ENCODE data around the gene TACC2. TPM values are rescaled to one million over a fixed set of nuclear protein-coding genes. Genes with fewer than 3 reads are reported as not detected.

TACC2 gene
- total and polyA plus RNA-seq, 5 experiments from 2014 or later, result not detected

- Mint-ChIP-seq H3K27ac (no peak overlapping the region), H3K27me3 (peaks cover 0 to 22% (median 0%) of the 10 kb centered on the region in 5 donors), H3K9me3 (no peaks in the 10 kb centered on the region), H3K4me1 (peaks cover 9 to 15% (median 10%) of the 10 kb centered on the region in 4 donors), H3K4me3 (no peak overlapping the region), H3K36me3 (no peaks in the 10 kb centered on the region)
- DNase-seq (no peak), ATAC-seq (no peak)
- POLR2A ChIA-PET, result no interaction called here
Observed at GRCh38 chr10:122295451-122295809, 306.5 kb downstream of the TACC2 start.

DNA sequence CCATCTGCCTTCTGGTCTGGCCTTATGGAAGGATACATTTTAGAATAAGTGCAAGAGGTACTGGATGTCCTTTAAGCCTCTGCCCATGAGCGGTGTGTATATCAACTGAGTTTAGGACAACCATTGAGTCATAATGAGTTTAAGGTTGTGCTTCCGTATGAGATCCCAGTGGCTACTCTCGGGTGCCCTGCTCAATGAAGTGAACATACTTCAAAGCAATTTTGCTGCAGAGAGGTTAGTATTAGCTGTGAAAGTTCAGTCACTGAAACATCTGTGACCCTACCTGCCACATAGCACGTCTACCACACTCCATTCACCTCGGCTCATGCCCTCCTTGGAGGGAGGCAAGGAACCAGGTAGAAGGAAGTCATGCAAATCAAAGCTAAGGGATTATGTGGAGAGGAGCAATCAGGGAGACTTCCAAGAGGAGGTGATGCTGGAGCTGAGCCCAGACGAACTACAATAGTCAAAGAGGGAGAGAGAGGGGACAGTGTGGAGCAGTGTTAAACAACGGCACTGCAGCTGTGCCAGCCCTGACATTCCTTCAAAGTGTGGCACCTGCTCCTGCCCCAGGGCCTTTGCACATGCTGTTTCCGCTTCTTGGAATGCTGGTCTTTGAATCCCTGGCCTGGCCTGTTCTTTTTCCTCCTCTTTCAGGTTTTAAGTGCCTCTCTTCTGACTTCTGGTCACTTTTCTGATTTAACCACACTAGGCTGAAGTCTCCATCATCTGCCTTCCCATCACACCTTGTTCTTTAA lies 307.6 kb downstream of the TACC2 start:
- H3K36me3 Mint-ChIP-seq, result no peaks in the 10 kb centered on the region
- peaks cover 0 to 18% (median 3%) of the 10 kb centered on the region in 5 donors for H3K27me3 Mint-ChIP-seq
- peak overlapping the region in 1 of 10 donors; percentile 51 for H3K27ac Mint-ChIP-seq

DNA sequence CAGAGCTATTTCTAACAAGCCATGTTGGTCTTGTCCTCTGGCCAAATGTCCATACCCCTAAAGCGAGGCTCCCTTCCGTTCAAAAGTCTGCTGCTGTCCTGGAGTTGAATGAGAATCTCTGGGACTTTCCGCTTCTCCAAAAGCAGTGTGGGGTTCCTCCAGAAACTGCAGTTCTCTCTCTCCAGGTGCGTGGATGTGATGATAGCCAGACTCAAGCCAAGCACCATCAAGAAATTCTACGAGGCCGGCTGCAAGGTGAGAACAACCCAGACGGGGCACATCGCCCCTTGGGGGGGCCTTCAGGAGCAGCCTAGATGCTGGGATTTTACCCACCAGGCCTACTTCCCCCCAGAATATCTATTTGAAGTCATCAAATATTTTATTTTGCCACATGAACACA lies 308.6 kb downstream of the TACC2 start:
- peaks cover 0 to 18% (median 3%) of the 10 kb centered on the region in 5 donors for H3K27me3 Mint-ChIP-seq

More for the DNA sequence above, 307.6 kb downstream of the TACC2 start:
- no peak for ATAC-seq
- POLR2A ChIA-PET, result no interaction called here
- Mint-ChIP-seq H3K9me3 (no peaks in the 10 kb centered on the region), H3K4me1 (peaks cover 9 to 15% (median 11%) of the 10 kb centered on the region in 4 donors), H3K4me3 (no peak overlapping the region)
- DNase-seq, result peak in 1 of 10 donors; percentile 1

GRCh38 chr10:122298206-122298597 lies 309.2 kb downstream of the TACC2 start:
- H3K27me3 Mint-ChIP-seq, result peaks cover 0 to 18% (median 3%) of the 10 kb centered on the region in 5 donors

More for the DNA sequence above, 308.6 kb downstream of the TACC2 start:
- POLR2A ChIA-PET, result no interaction called here
- ATAC-seq (no peak), DNase-seq (no peak)
- Mint-ChIP-seq H3K36me3 (no peaks in the 10 kb centered on the region), H3K4me1 (peaks cover 9 to 15% (median 11%) of the 10 kb centered on the region in 4 donors), H3K9me3 (no peaks in the 10 kb centered on the region), H3K27ac (no peak overlapping the region), H3K4me3 (no peak overlapping the region)

GRCh38 chr10:122298598-122299301 lies 309.8 kb downstream of the TACC2 start:
- DNase-seq (peak; percentile 29 to 80 (median 56)), ATAC-seq (peak; percentile 83 to 92)
- no peaks in the 10 kb centered on the region for H3K36me3 Mint-ChIP-seq
- H3K27me3 Mint-ChIP-seq, result peaks cover 0 to 18% (median 3%) of the 10 kb centered on the region in 5 donors
- H3K4me3 Mint-ChIP-seq, result peak overlapping the region in 9 of 10 donors; percentile 16 to 70 (median 55)
- peaks cover 9 to 15% (median 11%) of the 10 kb centered on the region in 4 donors for H3K4me1 Mint-ChIP-seq
- H3K9me3 Mint-ChIP-seq, result no peaks in the 10 kb centered on the region
- POLR2A ChIA-PET, result interaction anchor here (0.7 to 1.0 kb wide), 2 partner anchors 31 to 137 kb away, joined by 3 to 4 read pairs; no protein-coding TSS in a partner anchor
- peak overlapping the region in 2 of 10 donors; percentile 28 to 63 for H3K27ac Mint-ChIP-seq

More at GRCh38 chr10:122298206-122298597, 309.2 kb downstream of the TACC2 start:
- POLR2A ChIA-PET, result no interaction called here
- no peak for ATAC-seq
- H3K27ac Mint-ChIP-seq, result peak overlapping the region in 2 of 10 donors; percentile 28 to 63
- no peak for DNase-seq
- H3K4me1 Mint-ChIP-seq, result peaks cover 9 to 15% (median 11%) of the 10 kb centered on the region in 4 donors
- no peaks in the 10 kb centered on the region for H3K9me3 Mint-ChIP-seq
- no peak overlapping the region for H3K4me3 Mint-ChIP-seq
- H3K36me3 Mint-ChIP-seq, result no peaks in the 10 kb centered on the region

DNA sequence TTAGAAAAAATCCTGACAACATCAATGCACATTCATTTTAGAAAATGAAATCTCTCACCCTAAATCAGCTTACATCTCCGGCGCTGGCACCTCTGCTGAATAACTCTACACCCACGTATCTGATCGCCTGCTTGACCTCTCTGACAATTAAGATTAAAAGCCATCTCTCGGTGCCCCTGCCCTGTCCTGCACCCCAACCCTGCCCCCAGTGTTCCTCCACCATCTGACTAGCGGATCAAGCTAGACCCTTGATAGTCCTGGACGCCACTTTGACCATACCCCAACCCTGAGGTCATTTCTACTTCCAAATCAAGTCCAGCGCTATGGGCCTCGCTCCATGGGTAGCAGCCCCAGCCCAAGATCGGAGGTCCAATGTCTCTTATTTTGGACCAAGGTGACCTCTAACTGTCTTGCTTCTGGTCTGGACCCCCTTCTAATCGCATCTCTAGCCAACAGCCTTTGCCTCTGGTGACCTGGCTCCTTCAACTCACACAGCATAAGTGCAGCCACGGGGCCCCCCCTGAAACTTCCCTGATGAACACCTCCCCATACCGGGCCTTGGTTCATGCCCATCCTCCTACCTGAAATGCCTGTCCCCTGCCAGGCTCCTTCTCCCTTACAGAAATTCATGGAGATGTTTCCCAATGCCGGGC lies 310.6 kb downstream of the TACC2 start:
- H3K27me3 Mint-ChIP-seq, result peaks cover 0 to 18% (median 3%) of the 10 kb centered on the region in 5 donors
- ATAC-seq, result no peak
- peak overlapping the region in 1 of 10 donors; percentile 8 for H3K4me3 Mint-ChIP-seq
- H3K4me1 Mint-ChIP-seq, result peaks cover 9 to 15% (median 11%) of the 10 kb centered on the region in 4 donors
- H3K36me3 Mint-ChIP-seq, result peaks cover 0 to 1% (median 0%) of the 10 kb centered on the region in 3 donors
- POLR2A ChIA-PET, result interaction anchor here (0.7 to 1.0 kb wide), 2 partner anchors 32 to 136 kb away, joined by 3 to 4 read pairs; no protein-coding TSS in a partner anchor
- DNase-seq, result no peak
- no peak overlapping the region for H3K27ac Mint-ChIP-seq
- no peaks in the 10 kb centered on the region for H3K9me3 Mint-ChIP-seq

DNA sequence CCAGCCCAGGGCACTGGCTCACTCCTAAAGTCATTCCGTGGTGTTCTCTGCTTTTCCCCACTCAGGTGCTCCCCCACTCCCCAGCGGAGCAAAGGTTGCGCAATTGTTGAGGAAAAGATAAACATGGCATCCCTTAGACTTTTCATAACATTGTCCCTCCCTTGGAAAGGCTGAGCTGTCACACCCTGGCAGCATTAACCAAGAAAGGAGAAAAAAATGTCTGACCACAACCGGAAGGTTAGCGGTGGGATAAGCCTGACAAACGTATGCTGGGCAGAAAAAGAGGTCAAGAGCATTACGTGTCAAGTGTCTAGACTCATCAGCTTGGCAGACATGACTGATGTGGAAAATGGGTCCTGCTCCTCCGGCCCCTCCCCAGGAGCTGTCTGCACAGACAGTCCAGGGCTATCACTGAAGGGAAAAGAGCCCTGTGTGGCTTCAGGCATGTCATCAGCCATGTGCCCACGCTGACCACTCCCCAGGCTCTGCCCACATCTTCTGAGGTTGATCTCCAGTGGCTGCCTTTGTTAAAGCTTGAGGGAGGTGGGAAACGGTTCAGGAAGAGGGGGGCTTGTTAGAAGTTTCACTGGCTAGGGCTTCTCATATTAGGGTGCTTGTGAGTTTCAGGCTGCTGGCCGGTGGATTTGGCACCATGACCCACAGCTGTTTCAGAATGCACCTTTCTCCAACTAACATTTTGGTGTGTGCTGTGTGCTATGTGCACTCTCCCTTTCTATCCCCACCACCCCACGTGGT lies 312.3 kb downstream of the TACC2 start:
- POLR2A ChIA-PET, result no interaction called here
- Mint-ChIP-seq H3K36me3 (peaks cover 0 to 4% (median 0%) of the 10 kb centered on the region in 3 donors), H3K4me3 (no peak overlapping the region), H3K9me3 (peaks cover 0 to 12% (median 4%) of the 10 kb centered on the region in 9 donors), H3K27ac (peak overlapping the region in 1 of 10 donors; percentile 15), H3K27me3 (peaks cover 0 to 18% (median 3%) of the 10 kb centered on the region in 5 donors), H3K4me1 (peaks cover 3 to 5% (median 4%) of the 10 kb centered on the region in 4 donors)
- DNase-seq (no peak), ATAC-seq (peak in 1 of 2 donors; percentile 12)

- ATAC-seq (no peak), DNase-seq (no peak)
- Mint-ChIP-seq H3K36me3 (peaks cover 0 to 4% (median 0%) of the 10 kb centered on the region in 3 donors), H3K4me1 (peaks cover 3 to 5% (median 4%) of the 10 kb centered on the region in 4 donors), H3K27me3 (peaks cover 0 to 18% (median 3%) of the 10 kb centered on the region in 5 donors), H3K9me3 (peaks cover 0 to 13% (median 4%) of the 10 kb centered on the region in 9 donors), H3K27ac (no peak overlapping the region), H3K4me3 (no peak overlapping the region)
- POLR2A ChIA-PET, result no interaction called here
Observed at GRCh38 chr10:122301811-122302115, 312.8 kb downstream of the TACC2 start.

- Mint-ChIP-seq H3K9me3 (peaks cover 0 to 13% (median 4%) of the 10 kb centered on the region in 9 donors), H3K27me3 (peaks cover 0 to 18% (median 0%) of the 10 kb centered on the region in 5 donors), H3K27ac (no peak overlapping the region), H3K4me3 (no peak overlapping the region), H3K4me1 (peaks cover 3 to 5% (median 4%) of the 10 kb centered on the region in 4 donors), H3K36me3 (peaks cover 0 to 4% (median 0%) of the 10 kb centered on the region in 3 donors)
- POLR2A ChIA-PET, result no interaction called here
- ATAC-seq (no peak), DNase-seq (no peak)
Observed at GRCh38 chr10:122302315-122302714, 313.4 kb downstream of the TACC2 start.

DNA sequence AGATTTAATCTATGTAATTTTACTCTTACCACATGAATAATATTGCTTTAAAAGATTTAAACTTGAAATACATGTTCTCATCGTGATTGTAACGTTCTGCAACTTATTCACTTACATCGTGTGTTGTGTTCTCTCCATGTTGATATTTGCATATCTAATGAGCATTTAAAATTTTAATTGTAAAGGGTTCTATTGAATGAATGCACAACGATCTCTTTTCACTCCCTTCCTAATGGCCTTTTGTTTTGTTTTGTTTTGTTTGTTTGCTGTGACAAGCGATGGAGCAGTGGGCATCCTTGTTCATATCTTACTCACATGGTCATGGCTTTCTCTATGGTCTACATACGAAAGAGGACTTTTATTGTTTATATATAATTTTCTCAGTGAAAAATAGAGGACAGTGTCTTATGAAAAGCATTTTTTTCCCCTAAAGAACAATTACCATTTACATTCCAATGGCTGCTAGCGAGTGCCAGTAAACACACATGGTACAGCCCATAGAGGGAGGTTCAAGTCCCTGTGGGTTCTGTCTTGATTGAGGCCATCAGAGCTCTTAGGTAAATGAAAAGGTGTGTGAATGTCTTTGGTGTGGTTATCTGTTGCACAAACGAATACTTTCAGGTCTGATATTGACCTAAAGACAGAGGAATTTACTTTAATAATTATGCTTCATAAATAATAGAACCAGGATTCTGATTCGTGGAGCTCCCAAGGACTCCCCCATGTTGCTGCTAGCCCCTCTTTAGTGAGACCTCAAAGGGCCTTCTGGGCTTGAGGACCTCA lies 314.5 kb downstream of the TACC2 start:
- H3K27me3 Mint-ChIP-seq, result peaks cover 0 to 15% (median 0%) of the 10 kb centered on the region in 5 donors
- DNase-seq (no peak), ATAC-seq (no peak)
- peaks cover 0 to 4% (median 0%) of the 10 kb centered on the region in 3 donors for H3K36me3 Mint-ChIP-seq
- POLR2A ChIA-PET, result no interaction called here
- H3K27ac Mint-ChIP-seq, result no peak overlapping the region
- H3K4me1 Mint-ChIP-seq, result peaks cover 3 to 12% (median 5%) of the 10 kb centered on the region in 4 donors
- H3K9me3 Mint-ChIP-seq, result peaks cover 0 to 13% (median 4%) of the 10 kb centered on the region in 9 donors
- H3K4me3 Mint-ChIP-seq, result no peak overlapping the region
